Thymus (tissue), 11 donors: Measurements from ENCODE around the gene SECTM1. TPM values are rescaled to one million over a fixed set of nuclear protein-coding genes. Genes with fewer than 3 reads are reported as not detected.

ENCODE experiments used
- DNase-seq, 9 donors: peaks; one replicate each; pipeline ENCODE4 v3.0.0-alpha.2; 2013; ENCODE audit warnings: low spot score in 9 of 9, low read depth in 6 of 9, missing footprints in 1 of 9
- H3K27ac ChIP-seq, 2 donors: one replicate each; pipeline ENCODE4 v1.5.1; 2013; ENCODE audit warnings: control low read depth in 1 of 2, low read depth in 1 of 2, low read length in 1 of 2, mild to moderate bottlenecking in 1 of 2, moderate library complexity in 1 of 2
- H3K27me3 ChIP-seq, 2 donors: one replicate each; pipeline ENCODE4 v1.5.1; 2013; ENCODE audit warnings: low read length in 1 of 2; ENCODE audit not compliant: control insufficient read depth in 2 of 2, insufficient read depth in 1 of 2
- H3K36me3 ChIP-seq, 2 donors: one replicate each; pipeline ENCODE4 v1.5.1; 2013; ENCODE audit warnings: low read length in 1 of 2, mild to moderate bottlenecking in 1 of 2, moderate library complexity in 1 of 2; ENCODE audit not compliant: control insufficient read depth in 2 of 2, insufficient read depth in 2 of 2
- H3K4me1 ChIP-seq, 2 donors: one replicate each; pipeline ENCODE4 v1.5.1; 2013; ENCODE audit warnings: low read length in 2 of 2; ENCODE audit not compliant: control insufficient read depth in 2 of 2, insufficient read depth in 2 of 2
- H3K4me3 ChIP-seq, 2 donors: one replicate each; pipeline ENCODE4 v1.5.1; 2013; ENCODE audit warnings: low read length in 2 of 2, control low read depth in 1 of 2, mild to moderate bottlenecking in 1 of 2
- H3K9me3 ChIP-seq, 2 donors: one replicate each; pipeline ENCODE4 v1.5.1; 2013; ENCODE audit warnings: low read length in 1 of 2, mild to moderate bottlenecking in 1 of 2; ENCODE audit not compliant: control insufficient read depth in 2 of 2, insufficient read depth in 1 of 2
- WGBS: extraction: QIAGEN DNeasy Blood & Tissue Kit; methylation state at CpG from one replicate; pipeline ENCODE4 v1.1.7; 2013; 5-methylcytosine and 5-hydroxymethylcytosine counted together
- polyA plus RNA-seq: library from polyadenylated mRNA; stranded (reverse); fragments of 200-250 nt; gene quantifications from one replicate; pipeline ENCODE4 v1.2.3, GENCODE V29; 2013
- total RNA-seq: library from RNA; stranded (reverse); fragments of 120-200 nt; gene quantifications from one replicate; pipeline ENCODE4 v1.2.4, GENCODE V29; 2013
- donor health status: healthy.

The SECTM1 gene
- total and polyA plus RNA-seq, 2 donors: 7.5 to 11.7 TPM

- peaks cover 0 to 16% of the 10 kb centered on the region in 2 donors for H3K27me3 ChIP-seq
- H3K4me3 ChIP-seq: no peak overlapping the region
- peaks cover 14 to 15% of the 10 kb centered on the region in 2 donors for H3K36me3 ChIP-seq
- peaks cover 0 to 8% of the 10 kb centered on the region in 2 donors for H3K9me3 ChIP-seq
- peak overlapping the region in 1 of 2 donors; percentile 1 for H3K27ac ChIP-seq
- DNase-seq: no peak
- 76% methylated on average over 27 of the region's 27 CpGs for WGBS
- H3K4me1 ChIP-seq: peaks cover 18 to 42% of the 10 kb centered on the region in 2 donors
Measured at GRCh38 chr17:82314012-82314726, 19.4 kb downstream of the SECTM1 start.

GRCh38 chr17:82313195-82314011 lies 20.2 kb downstream of the SECTM1 start:
- 97% methylated on average over 28 of the region's 28 CpGs for WGBS
- Histone ChIP-seq H3K9me3 (peaks cover 0 to under 1% of the 10 kb centered on the region in 2 donors), H3K27ac (peak overlapping the region in 1 of 2 donors; percentile 1), H3K36me3 (peaks cover 14 to 15% of the 10 kb centered on the region in 2 donors), H3K27me3 (peaks cover 0 to 16% of the 10 kb centered on the region in 2 donors), H3K4me1 (peaks cover 18 to 45% of the 10 kb centered on the region in 2 donors), H3K4me3 (no peak overlapping the region)
- no peak for DNase-seq

- 98% methylated on average over 13 of the region's 13 CpGs for WGBS
- Histone ChIP-seq H3K4me3 (no peak overlapping the region), H3K36me3 (peaks cover 14 to 15% of the 10 kb centered on the region in 2 donors), H3K4me1 (peaks cover 13 to 34% of the 10 kb centered on the region in 2 donors), H3K27ac (no peak overlapping the region), H3K27me3 (peaks cover 0 to 12% of the 10 kb centered on the region in 2 donors), H3K9me3 (no peaks in the 10 kb centered on the region)
- DNase-seq: no peak
Measured at GRCh38 chr17:82311971-82312370, 21.6 kb downstream of the SECTM1 start.

GRCh38 chr17:82310877-82311276 lies 22.7 kb downstream of the SECTM1 start:
- H3K27me3 ChIP-seq: peaks cover 0 to 9% of the 10 kb centered on the region in 2 donors
- H3K36me3 ChIP-seq: peaks cover 14 to 15% of the 10 kb centered on the region in 2 donors
- no peak overlapping the region for H3K27ac ChIP-seq
- peaks cover 9 to 28% of the 10 kb centered on the region in 2 donors for H3K4me1 ChIP-seq
- no peaks in the 10 kb centered on the region for H3K9me3 ChIP-seq
- DNase-seq: no peak
- no peak overlapping the region for H3K4me3 ChIP-seq
- 97% methylated on average over 21 of the region's 21 CpGs for WGBS

- peaks cover 11 to 12% of the 10 kb centered on the region in 2 donors for H3K36me3 ChIP-seq
- H3K27ac ChIP-seq: no peak overlapping the region
- 93% methylated on average over 27 of the region's 27 CpGs for WGBS
- peaks cover 0 to 11% of the 10 kb centered on the region in 2 donors for H3K27me3 ChIP-seq
- H3K4me3 ChIP-seq: no peak overlapping the region
- peaks cover 7 to 28% of the 10 kb centered on the region in 2 donors for H3K4me1 ChIP-seq
- H3K9me3 ChIP-seq: no peaks in the 10 kb centered on the region
- no peak for DNase-seq
Measured at GRCh38 chr17:82309656-82310570, 23.7 kb downstream of the SECTM1 start.

- peak in 1 of 9 donors; percentile 46 for DNase-seq
Measured at GRCh38 chr17:82305727-82306300, 27.8 kb downstream of the SECTM1 start.

GRCh38 chr17:82304826-82305726 lies 28.5 kb downstream of the SECTM1 start:
- peak overlapping the region in 1 of 2 donors; percentile 12 for H3K27ac ChIP-seq
- H3K4me3 ChIP-seq: no peak overlapping the region
- peaks cover 0 to 14% of the 10 kb centered on the region in 2 donors for H3K27me3 ChIP-seq
- H3K9me3 ChIP-seq: no peaks in the 10 kb centered on the region
- peaks cover 55 to 65% of the 10 kb centered on the region in 2 donors for H3K4me1 ChIP-seq
- no peaks in the 10 kb centered on the region for H3K36me3 ChIP-seq
- DNase-seq: peak in 1 of 9 donors; percentile 37
- WGBS: 71% methylated on average over 23 of the region's 23 CpGs

More at GRCh38 chr17:82305727-82306300, 27.8 kb downstream of the SECTM1 start:
- Histone ChIP-seq H3K27ac (no peak overlapping the region), H3K4me3 (no peak overlapping the region), H3K9me3 (no peaks in the 10 kb centered on the region), H3K4me1 (peaks cover 47 to 58% of the 10 kb centered on the region in 2 donors), H3K36me3 (no peaks in the 10 kb centered on the region), H3K27me3 (peaks cover 0 to 14% of the 10 kb centered on the region in 2 donors)
- WGBS: 24% methylated on average over 20 of the region's 20 CpGs
